C1 segment of cervical spinal cord (tissue), 14 donors: ENCODE data around the gene PAIP2.
"Not testable (repeated sequence)": the region's sequence is repeated elsewhere in the genome, so short reads cannot be mapped to it uniquely, and the experiment has no call there.

Experiments used
- DNase-seq, 14 donors: peaks; one replicate each; lab custom pipeline; 2025; lab: John Stamatoyannopoulos, UW

The PAIP2 gene

GRCh38 chr5:139378101-139378825 is 36.6 kb downstream of the PAIP2 start:
- DNase-seq, result no peak

- no peak for DNase-seq
These were observed 37.3 kb downstream of the PAIP2 start for GRCh38 chr5:139378941-139379361.

DNA sequence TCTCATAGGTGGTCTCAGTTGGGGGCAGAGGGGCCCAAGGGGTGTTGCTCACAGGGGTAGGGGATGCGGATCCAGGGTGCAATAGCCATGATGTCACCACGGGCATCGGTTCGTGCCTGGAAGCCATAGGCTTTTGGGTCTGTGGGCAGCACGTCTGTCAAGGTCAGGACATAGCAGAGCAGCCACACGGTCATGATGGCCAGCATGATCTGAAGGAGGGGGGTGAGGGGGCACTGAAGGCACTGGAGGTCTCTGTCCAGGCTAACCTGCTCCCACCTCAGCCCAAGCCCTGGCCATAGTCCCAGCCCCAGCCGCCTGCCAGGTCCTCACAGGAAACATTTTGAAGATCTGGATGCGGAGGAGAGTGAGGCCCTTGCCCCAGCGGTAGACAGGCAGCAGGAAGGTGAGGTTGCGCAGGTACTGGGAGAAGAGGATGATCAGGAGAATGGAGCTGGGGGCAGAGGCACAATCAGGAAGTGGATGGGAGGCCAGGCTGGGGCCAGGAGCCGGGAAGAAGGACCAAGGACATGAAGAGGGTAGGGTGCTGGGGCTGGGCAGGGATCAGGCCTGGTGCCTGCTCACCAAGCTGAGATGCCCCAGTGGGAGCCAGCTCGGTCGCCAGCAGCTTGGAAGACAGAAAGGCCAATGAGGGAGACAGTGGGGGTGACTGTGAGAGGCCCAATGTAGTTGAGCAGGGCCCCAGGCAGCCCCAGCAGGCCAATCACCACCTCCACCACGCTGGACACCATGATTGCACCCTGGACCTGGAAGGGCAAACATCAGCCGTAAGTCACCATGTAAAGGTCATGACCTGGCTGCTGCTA is 38.2 kb downstream of the PAIP2 start:
- no peak for DNase-seq

- DNase-seq, result no peak
These were observed 40.4 kb downstream of the PAIP2 start for GRCh38 chr5:139381837-139382761.

- no peak for DNase-seq
These were observed 41.2 kb downstream of the PAIP2 start for GRCh38 chr5:139382807-139383206.

DNA sequence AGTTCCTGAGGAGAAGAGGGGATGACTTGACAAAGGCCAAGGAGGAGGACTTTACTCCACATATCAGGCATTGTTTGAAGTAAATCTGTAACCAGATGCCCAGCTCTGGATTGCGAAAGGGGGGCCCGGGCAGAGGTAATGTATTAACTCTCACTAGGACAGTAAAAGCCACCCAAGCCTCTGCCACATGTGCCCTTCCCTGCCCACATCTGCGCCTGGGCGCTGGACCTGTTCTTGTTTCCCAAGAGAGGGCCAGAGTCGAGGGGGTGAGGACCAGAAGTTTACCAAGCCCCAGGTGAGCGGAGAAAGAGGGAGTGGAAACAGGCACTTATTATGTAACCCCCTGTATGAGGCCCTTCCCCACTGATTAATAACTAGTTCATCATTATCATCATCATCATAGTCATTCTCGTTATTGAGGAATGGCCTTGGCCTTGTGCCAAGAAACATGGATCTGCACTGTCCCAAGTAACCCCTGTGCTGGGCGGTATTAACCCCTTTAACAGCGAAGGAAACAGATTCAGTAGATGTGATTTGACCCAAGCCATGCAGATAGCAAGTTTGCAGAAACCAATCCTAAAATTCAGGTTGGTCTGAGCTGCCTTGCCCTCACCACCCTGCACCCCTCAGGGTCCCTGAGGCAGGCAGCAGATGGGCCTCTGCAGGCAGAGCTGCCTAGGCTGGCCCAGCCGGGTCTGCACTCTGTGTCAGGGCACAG is 41.8 kb downstream of the PAIP2 start, which contains the start of gene SLC23A1:
SLC23A1 (minus strand) TSS at position 23 of the 718 bp plus-strand sequence. CDS start 44 bp downstream, outside the sequence.
- DNase-seq, result no peak

DNA sequence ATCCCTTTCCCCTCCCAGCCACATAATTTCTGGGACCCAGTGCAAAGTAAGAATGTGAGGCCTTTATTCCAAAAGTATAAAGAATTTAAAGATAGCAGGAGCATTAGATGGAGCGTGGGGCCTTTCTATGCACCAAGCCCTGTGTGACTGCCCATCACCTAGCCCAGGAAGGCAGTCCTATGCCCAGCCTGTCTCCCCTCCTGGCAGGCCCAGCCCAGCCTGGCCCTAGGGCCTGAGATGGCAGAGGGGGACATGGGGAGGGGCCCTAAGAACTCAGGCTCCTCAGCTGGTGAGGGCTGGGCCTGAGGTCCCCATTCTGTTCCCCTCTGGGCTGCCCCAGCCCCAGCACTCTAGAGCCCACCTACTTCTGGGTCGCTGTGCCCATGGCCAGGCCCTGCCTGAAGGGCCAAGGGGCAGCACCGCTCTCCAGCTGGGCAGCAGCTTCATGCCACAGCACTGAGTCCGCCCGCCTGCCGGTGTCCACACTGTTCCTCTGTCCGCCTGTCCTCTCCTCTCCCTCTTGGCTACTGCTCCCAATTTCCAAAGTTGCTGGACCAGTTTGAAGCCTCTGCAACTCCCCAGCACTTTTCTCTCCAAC is 42.4 kb downstream of the PAIP2 start:
- DNase-seq, result no peak

- DNase-seq, result no peak
These were observed 43.0 kb downstream of the PAIP2 start for GRCh38 chr5:139384591-139385051.

GRCh38 chr5:139385061-139386049 is 43.7 kb downstream of the PAIP2 start:
- no peak for DNase-seq

DNA sequence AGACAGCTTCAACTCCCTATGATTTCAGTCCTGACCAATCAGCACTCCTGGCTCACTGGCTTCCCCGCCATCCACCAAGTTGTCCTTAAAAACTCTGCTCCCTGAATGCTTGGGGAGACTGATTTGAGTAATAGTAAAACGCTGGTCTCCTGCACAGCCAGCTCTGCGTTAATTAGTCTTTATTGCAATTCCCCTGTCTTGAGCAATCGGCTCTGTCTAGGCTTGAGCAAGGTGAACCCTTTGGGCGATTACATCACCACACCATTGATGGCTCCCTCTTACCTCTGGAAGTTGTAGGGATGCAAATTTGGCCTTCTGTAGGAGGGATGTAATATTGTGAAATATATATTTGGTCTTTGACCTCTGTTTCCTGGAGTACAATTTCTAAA is 44.4 kb downstream of the PAIP2 start:
- DNase-seq, result no peak

DNA sequence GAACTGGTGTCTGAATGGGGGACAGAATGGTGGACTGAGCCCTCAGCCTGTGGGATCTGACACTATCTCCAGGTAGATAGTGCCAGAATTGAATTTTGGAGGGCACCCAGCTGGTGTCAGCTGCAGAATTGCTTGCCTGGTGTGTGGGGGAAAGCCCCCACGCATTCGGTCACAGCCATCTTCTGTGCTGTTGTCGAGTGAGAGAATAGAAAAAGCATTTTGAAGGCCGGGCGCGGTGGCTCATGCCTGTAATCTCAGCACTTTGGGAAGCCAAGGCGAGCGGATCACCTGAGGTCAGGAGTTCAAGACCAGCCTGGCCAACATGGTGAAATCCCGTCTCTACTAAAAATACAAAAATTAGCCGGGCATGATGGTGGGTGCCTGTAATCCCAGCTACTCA is 45.3 kb downstream of the PAIP2 start:
- not testable (repeated sequence) for DNase-seq

- DNase-seq, result no peak
These were observed 46.0 kb downstream of the PAIP2 start for GRCh38 chr5:139387611-139388197.

- no peak for DNase-seq
These were observed 46.7 kb downstream of the PAIP2 start for GRCh38 chr5:139388198-139388821.

GRCh38 chr5:139389701-139390638 is 48.3 kb downstream of the PAIP2 start, which contains the start of gene MZB1:
TSS of gene MZB1 (minus strand) at chr5:139389913. CDS start at chr5:139389856, 57 bp downstream.
- no peak for DNase-seq

DNA sequence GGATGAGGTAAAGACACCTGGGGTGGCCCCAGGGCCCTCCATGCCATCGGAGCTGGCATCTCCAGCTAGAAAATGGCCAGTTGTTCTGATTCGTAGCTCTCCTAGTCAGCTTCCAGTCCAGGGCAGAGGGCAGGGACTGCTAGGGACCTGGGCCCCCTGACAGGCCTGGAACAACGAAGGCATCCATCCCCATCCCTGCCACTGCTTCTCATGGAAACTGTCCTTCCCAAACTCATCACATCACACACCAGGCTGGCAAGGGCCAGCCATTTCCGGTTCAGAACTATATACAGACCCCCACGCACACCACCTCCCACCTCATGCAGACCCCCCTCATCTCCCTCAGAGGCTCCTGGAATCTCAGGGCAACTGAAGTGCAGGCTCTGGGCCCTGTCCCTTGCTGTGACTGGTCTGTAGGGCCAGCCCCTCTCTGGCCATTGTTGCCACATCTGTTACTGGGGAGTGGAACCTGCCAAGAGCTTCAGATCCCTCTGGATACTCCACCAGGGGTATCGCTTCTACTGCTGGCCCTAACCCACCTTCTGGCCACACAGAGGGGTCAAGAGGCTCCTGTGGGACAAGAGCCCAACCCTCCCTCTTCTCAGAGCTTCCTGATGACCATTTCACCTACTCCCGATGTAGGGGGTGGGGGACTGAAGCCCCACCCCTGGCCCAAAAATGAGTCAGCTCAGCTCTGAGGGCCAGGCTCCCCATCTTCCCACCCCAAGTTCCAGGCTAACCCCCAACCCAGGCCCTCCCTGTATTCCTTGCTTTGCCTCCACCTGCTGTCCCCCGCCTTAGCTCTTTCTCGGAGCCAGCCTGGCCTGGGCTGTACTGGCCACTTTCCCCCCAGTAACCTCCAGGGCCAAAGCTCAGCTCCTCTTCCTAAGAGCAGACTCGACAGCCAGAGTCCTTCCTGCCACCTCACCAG is 49.2 kb downstream of the PAIP2 start:
- DNase-seq, result no peak
